GM18858 (cell line): ENCODE data around the gene FKBP5.
"Not testable (repeated sequence)": the region's sequence is repeated elsewhere in the genome, so short reads cannot be mapped to it uniquely, and the experiment has no call there.

Experiments
- ATAC-seq: cut with Tn5 transposase; IDR thresholded peaks from one replicate; pipeline ENCODE4 v1.9.1; 2021; ENCODE audit not compliant: unreplicated experiment

FKBP5 gene

DNA sequence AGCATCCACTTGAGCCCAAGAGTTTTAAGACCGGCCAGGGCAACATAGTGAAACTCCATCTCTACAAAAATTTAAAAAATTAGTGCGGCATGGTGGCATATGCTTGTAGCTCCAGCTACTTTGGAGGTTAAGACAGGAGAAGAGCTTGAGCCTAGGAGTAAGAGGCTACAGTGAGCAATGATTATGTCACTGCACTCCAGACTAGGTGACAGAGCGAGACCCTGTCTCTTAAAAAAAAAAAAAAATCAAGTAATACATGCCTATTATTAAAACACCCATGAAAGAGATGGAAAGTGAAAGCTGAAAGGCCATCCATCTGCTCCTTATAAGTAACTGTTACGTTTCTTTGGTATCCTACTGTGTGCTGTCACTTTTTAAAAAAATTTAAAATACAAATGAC lies 66.4 kb downstream of the FKBP5 start:
- ATAC-seq, result no peak

- no peak for ATAC-seq
Measured at GRCh38 chr6:35620706-35621105, 68.0 kb downstream of the FKBP5 start.

- no peak for ATAC-seq
Measured at GRCh38 chr6:35613762-35614161, 75.0 kb downstream of the FKBP5 start.

GRCh38 chr6:35611240-35611639 lies 77.5 kb downstream of the FKBP5 start:
- ATAC-seq, result no peak

DNA sequence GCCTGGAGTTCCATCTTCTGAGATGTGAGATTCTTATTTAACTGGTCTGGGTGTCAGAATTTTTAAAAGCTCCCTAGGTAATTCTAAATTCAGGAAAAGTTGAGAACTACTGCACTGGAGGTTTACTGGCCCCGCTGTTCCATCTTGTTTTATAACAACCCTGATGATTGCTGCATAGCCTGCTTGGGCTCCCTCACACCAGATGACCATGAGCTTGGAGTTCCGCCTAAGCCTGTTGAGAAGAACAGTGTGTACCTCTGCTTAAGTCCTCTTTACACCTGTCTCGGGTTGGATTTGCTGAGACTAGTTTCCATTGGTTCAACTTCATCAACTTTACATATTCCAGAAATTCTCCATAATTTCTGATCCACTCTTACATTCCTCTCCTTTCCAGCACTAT lies 77.9 kb downstream of the FKBP5 start:
- no peak for ATAC-seq

DNA sequence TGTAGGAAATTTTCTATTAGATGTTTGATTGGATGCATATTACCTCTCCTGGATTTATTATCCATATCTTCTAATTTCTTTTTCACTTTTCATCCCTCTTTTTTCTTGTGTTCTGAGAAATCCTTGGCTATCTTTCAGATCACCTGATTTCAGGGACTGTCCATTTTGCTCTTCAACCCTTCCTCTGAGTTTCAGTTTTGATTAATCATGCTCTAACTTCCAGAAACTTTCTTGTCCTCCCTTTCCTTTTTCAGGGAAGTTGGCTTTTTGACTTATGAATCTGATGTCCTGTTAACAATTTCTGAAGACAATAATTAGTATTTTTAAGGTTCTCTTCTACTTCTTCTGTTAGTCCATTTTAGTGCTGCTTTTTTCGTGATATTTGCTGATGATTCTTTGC lies 79.1 kb downstream of the FKBP5 start:
- no peak for ATAC-seq

DNA sequence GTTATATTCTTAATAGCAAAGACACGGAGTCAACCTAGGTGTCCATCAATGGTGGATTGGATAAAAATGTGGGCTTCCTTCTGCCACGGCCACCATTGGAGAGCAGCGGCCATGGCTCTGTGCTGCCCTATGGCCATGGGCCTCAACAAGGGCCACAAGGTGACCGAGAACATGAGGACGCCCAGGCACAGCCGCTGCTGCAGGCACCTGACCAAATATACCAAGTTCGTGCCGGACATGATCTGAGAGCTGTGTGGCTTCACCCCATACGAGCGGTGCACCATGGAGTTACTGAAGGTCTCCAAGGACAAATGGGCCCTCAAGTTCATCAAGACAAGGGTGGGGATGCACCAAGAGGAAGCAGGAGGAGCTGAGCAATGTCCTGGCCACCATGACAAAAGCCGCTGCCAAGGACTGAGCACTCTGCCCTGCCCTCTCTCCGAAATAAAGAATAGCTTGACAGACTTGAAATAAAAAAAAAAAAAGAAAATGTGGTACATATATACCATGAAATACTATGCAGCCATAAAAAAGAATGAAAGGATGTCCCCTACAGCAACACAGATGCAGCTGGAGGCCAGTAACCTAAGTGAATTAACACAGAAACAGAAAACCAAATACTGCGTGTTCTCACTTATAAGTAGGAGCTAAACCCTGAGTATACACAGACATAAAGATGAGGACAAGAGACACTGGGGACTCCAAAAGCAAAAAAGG lies 81.0 kb downstream of the FKBP5 start:
- ATAC-seq, result no peak

- ATAC-seq, result no peak
Measured at GRCh38 chr6:35605600-35605999, 83.1 kb downstream of the FKBP5 start.

DNA sequence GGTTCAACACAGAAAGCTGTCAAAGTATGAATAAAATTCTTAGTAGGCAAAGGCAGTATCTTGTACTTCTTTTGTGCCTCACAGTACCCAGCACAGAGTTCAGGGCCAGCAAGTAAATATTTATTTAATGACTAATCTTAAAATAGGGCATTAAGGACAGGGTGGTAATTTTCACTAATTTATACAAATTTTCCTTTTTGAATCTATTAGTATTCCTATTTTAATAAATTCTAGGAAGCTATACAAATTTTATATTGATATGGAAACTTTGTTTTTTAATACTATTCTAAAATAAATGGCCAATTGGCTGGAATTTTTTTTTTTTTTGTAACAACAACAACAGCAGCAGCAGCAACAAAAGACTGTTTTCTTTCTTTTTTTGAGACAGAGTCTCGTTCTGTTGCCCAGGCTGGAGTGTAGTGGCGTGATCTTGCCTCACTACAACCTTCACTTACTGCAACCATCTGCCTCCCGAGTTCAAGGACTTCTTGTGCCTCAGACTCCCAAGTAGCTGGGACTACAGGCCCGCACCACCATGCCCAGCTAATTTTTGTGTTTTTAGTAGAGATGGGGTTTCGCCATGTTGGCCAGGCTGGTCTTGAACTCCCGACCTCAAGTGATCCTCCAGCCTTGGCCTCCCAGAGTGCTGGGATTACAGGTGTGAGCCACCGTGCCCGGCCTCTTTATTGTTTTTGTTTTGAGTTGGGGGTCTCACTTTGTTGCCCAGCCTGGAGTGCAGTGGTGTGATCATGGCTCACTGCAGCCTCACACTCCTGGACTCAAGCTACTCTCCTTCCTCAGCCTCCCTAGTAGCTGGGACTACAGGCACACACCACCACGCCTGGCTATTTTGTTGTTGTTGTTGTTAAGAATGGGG lies 85.2 kb downstream of the FKBP5 start:
- ATAC-seq, result no peak

DNA sequence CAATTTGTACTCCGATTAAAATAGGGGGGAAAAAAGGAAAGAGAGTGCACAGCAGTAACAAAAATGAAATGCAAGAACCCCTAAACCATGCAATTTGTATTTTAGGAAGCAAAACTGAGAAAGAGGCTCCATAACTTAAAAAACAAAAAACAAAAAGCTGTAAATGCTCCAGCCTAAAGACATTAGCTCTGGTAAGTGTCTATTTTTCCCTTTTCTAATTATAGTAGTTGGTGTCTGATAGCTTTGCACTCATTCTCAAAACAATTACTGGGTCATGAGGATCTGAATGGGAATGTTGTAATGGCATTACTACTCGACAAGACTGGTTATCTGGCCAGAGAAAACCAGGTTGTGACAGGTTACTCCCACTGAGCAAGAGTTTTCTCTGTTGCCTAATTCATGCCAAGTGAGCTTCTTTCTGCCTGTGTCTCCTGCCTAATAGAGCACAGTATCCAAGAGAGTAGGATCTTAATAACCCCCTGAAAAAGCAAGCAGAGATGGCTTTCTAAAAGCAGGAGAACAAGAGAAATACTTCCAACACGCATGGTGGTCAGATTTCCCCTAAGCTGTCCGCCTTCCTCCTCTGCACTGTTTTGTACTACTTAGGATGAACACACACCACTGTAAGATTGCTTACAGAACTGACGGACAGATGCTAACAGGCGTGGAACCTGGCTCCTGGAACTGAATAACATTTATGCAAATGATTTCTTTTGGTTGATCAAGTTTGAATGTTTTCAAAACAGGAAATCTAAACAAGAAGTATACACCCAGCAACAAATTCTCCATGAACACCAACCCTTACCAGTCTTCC lies 86.4 kb downstream of the FKBP5 start:
- ATAC-seq, result no peak

DNA sequence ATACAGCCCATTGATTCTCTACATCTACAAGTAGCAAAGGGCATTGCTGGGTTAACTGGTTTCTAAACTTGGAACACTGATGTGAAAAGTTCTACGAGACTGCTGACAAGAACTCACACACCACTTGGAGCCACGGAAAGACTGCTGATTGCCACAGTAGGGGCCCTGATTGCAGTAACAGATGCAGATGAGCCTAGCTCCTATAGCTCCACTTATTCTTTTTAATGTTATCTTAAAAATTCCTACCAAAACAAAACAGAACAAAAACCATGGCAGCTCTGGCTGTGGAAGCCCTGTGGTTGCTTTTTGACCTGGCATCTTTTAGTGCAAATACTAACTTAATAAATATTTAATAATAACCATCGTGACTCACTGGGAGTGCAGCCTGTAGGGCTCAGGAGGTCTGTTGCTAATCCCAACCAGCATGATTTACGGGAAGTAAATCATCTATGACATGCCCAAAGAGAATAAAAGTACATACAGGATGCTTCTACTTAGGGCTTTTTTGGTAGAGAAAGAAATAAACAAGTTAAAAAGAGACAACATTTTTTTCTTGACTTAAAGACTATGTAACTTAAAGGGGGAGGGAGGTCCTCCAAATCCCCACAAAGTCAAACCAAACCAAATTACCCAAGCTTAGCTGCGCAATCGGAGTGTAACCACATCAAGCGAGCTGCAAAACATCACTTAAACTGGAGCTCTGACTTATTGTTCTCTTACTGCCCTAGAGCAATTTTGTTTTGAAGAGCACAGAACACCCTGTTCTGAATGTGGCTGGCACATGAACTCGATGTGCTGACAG lies 87.2 kb downstream of the FKBP5 start:
- ATAC-seq, result no peak

DNA sequence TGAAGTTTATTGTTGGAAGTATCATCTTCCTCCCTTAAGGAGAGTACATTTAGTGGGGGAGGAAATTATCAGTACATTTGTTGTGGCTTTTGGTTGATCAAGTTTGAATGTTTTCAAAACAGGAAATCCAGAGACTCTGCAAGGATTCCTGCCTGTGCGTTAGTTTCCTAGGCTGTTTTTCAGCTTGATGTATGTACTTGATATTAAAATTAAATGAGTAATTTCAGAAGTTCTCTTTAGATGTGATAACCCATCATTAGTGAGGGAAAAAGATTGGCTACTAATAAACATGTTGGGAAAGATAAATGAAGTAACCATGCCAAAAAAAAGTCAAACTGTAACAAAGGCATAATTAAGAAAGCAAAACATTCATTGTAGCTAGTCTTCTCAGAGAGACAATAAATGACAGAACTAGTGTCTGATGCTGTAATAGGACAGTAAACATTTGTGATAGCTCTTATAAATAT lies 88.0 kb downstream of the FKBP5 start:
- no peak for ATAC-seq

DNA sequence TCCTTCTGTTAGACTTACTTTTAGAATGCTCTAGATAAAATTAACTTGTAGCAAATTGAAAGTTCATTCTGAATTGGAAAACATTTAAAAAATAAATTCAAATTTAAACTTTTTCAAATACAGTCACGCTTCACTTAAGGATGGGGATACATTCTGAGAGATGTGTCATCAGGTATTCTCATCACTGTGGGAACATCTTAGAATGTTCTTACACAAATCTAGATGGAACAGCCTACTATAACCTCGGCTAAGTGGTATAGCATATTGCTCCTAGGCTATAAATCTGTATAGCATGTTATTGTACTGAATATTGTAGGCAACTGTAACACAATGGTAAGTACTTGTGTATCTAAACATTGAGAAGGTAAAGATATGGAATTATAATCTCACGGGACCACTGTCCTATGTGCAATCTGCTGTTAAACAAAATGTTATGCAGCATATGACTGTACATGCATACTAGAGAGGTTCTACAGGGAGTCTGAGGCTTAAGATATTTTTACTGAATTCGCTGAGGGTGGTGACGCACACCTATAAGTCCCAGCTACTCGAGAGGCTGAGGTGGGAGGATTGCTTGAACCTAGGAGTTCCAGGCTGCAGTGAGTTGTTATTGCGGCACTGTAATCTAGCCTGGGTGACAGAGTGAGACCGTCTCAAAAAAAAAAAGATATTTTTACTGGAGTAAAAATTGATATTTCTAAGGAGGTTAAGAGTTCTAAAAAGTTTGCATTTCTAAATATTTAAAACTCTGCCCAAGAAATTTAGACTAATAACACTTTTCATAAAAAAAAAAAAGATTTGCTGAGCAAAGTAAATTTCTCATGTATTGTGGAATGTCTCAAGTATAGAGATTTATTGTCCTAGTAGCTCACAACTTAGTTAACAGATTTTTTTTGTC lies 88.7 kb downstream of the FKBP5 start:
- ATAC-seq, result no peak

- ATAC-seq, result not testable (repeated sequence)
Measured at GRCh38 chr6:35598621-35599020, 90.1 kb downstream of the FKBP5 start.

GRCh38 chr6:35596448-35597442 lies 92.0 kb downstream of the FKBP5 start:
- ATAC-seq, result no peak

GRCh38 chr6:35594503-35595186 lies 94.1 kb downstream of the FKBP5 start:
- ATAC-seq, result no peak

DNA sequence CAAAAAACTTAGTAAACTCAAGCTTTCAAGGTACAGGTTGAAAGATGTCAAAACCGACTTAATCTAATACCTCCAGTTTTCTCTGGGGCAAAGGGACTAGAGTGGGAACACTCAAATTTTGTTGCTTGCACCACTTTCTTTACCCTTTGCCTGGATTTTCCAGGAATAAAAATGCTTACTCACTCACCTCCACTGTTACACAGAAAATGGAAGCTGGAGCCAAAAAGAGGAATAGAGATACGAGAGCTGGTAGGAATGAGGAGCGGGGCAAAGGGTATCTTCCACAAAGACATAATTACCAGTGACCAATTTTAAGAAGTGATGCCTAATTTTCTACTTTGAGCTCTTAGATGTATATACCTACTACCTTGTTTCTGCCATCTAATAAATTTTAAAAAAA lies 96.5 kb downstream of the FKBP5 start:
- ATAC-seq, result no peak

DNA sequence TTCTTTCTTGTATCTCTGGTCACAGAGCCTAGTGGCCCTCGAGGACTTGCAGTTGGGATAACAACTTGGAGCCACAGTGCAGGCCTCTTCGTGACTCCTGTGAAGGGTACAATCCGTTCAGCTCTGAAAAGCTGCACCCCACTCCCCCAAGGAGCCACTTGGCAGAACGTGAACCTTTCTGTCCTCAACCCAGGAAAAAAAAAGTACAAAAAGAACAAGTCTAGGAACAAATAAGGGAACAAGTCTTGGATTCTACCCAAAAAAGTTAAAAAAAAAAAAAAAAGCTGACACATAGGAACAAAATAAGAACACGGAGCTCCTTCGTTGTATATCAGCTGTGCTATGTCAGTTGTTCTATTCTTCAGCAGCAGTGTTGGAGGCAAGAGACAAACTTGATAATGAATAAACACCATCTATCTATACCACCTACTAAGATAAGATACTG lies 98.1 kb downstream of the FKBP5 start:
- ATAC-seq, result no peak
